ENCODE results near the gene SELENOP.

DNA sequence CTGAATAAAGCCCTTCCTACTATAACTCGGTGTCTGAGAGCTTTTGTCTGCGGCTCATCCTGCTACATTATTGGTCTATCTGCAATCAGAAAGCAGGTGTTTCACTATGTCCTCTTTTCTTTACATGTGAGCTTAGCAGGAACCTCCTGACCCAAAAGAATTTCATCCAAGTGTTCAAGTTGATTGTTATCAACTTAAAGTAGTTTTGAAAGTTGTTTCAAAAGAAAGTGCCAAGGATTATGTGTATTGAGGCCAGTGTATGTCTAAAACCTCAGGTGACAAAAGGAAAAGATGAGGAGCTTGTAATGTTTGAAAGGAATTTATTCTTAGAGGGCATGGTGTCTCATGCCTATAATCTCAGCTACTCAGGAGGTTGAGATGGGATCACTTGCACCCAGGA, 8.1 kb upstream of the SELENOP start:
- TF ChIP-seq, protein P1, sequence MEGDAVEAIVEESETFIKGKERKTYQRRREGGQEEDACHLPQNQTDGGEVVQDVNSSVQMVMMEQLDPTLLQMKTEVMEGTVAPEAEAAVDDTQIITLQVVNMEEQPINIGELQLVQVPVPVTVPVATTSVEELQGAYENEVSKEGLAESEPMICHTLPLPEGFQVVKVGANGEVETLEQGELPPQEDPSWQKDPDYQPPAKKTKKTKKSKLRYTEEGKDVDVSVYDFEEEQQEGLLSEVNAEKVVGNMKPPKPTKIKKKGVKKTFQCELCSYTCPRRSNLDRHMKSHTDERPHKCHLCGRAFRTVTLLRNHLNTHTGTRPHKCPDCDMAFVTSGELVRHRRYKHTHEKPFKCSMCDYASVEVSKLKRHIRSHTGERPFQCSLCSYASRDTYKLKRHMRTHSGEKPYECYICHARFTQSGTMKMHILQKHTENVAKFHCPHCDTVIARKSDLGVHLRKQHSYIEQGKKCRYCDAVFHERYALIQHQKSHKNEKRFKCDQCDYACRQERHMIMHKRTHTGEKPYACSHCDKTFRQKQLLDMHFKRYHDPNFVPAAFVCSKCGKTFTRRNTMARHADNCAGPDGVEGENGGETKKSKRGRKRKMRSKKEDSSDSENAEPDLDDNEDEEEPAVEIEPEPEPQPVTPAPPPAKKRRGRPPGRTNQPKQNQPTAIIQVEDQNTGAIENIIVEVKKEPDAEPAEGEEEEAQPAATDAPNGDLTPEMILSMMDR (IDR thresholded peaks at IDR 0.05) = no peak
- no peak for TF ChIP-seq POLR2A (IDR thresholded peaks at IDR 0.05)
- no peak for TF ChIP-seq EP300 (IDR thresholded peaks at IDR 0.05)

All from tibial nerve (tissue), 4 donors.